Vagina (tissue), 2 donors: ENCODE results near the gene NEK6.

Experiments used
- CTCF ChIP-seq, 3 experiments: fragments of 450-650 bp in 2 of 3; fragments of 200-600 bp in 1 of 3; sonication (generic) in 1 of 3; IDR thresholded peaks; one replicate each; pipeline ENCODE4 v1.5.1; 2017 to 2019; ENCODE audit warnings: antibody characterized with exemption in 3 of 3, mild to moderate bottlenecking in 2 of 3, moderate library complexity in 2 of 3
- POLR2A ChIP-seq, 2 donors: fragments of 450-650 bp; IDR thresholded peaks; one replicate each; pipeline ENCODE4 v1.6.1; 2017; ENCODE audit warnings: antibody characterized with exemption in 2 of 2, mild to moderate bottlenecking in 2 of 2, moderate library complexity in 2 of 2
- POLR2AphosphoS5 ChIP-seq, 2 donors: sonication (generic); formaldehyde crosslinking; IDR thresholded peaks; one replicate each; pipeline ENCODE4 v1.9.0; 2017; ENCODE audit warnings: antibody characterized with exemption in 2 of 2, mild to moderate bottlenecking in 2 of 2, low read depth in 1 of 2; ENCODE audit not compliant: insufficient read depth in 1 of 2

- TF ChIP-seq CTCF (IDR thresholded peaks at IDR 0.05) (no peak), POLR2A (IDR thresholded peaks at IDR 0.05) (no peak), POLR2AphosphoS5 (IDR thresholded peaks at IDR 0.05; ENCODE audit: insufficient read depth in 1 of 2, low read depth in 1 of 2) (no peak)
Observed at GRCh38 chr9:124278054-124278540, 20.3 kb downstream of the NEK6 start.
